HG03460 (cell line): ENCODE measurements around the gene BACH2.

Experiments used
- ATAC-seq: cut with Tn5 transposase; IDR thresholded peaks from one replicate; pipeline ENCODE4 v1.9.1; 2021; ENCODE audit not compliant: unreplicated experiment

Gene BACH2

DNA sequence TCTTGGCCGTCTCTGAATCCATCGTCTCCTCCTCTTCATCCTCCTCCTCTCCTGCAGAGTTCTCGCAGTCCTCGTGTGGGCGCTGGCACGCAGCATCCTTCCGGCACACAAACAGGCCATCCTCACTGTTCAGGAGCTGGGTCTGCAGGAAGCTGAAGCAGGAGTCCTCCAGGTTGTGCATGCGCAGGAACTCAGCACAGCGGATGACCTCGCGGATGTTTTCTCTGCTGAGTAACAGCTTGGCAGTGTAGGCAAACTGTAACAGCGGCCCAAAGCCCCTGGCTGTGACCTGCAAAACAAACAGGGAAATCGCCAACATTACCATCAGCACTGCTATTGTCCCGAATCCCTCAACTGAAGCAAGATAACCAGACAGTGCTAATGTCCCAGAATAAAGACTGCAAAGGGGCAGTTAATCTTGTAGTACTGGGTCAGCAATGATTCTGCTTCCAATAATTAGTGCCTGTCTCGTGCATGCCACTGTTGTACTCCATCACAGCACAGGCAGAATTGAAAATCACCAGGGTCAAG, 345.0 kb downstream of the BACH2 start:
- ATAC-seq = no peak

DNA sequence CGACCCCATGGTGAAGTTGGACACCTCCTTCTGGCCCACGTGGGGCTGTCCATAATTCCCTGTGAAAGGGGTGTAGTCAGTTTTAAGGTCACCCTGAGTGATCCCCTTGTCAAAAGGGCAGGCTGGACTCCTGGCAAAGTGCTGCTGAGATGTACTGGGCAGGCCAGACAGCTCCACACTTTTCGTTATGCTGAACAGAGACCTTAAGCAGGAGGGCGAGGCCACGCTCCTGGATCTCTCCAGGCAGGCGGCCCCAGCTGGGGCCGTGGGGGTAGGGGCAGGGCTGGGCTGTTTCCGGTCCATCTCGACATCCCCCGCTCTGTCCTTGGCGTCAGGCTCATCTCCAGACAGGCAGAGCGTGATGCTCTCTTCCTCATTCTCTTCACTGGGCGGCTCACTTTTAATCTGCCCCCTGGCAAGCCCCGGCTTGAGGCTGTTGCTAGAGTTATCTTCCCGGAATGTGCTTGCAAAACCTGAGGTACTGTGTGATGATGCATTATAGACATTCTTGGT, 345.7 kb downstream of the BACH2 start:
- ATAC-seq = no peak

DNA sequence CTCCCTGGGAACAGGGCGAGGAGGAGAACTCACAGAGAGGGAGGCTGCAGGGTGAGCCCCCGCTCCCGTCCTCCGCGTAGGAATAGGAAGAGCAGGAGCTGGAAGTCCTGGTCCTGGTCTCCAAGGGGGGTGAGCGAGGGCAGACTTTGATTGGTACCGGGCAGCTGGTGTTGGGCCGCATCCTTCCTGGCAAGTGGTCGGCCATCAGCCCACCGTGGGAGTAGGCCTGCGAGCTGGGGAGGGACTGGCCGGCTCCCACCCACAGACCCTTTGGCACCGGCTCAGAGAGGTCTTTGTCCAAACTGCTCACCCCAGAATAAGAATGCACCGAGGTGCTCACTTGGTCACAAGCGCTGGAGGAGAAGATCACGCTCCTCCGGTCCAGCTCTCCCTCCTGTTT, 346.2 kb downstream of the BACH2 start:
- ATAC-seq = no peak

DNA sequence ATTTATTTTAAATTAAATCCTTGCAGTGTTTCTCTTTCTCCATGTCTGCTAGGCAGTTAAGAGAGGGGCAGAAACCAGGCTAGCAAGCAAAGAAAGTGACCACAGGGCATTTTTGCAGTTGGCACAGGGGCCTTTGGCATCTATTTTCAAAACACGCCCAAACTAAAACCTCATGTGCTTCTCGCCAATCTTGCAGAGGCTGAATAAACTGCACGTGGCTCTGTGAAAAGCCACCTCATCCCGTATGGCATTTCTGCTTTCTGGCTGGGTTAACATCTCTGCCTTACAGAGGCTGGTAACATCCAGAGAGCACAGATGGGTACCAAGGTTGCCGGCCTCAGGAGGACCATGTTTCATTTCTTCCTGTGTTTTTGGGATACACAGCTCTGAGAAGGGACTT, 347.8 kb downstream of the BACH2 start:
- no peak for ATAC-seq

DNA sequence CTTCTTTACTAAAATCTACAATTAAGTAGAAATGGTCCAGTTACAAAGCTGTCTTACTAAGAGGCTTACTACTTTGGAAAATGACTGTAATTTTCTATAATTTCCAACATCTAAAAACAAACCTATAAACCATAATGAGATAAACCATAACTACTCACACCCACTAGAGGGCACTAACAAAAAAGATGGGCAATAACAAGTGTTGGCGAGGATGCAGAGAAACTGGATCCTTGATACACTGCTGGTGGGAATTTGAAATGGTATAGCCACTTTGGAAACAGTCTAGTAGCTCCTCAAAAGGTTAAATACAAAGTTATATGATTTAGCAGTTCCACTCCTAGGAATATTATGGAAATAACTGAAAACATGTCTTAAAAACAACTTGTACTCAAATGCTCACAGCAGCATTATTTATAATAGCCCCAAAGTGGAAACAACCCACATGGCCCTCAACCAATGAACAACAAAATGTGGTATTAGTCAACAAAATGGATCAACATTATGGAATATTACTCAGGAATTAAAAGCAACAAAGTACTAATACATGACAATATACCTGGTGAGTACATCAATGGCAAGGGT, 351.7 kb downstream of the BACH2 start:
- no peak for ATAC-seq

DNA sequence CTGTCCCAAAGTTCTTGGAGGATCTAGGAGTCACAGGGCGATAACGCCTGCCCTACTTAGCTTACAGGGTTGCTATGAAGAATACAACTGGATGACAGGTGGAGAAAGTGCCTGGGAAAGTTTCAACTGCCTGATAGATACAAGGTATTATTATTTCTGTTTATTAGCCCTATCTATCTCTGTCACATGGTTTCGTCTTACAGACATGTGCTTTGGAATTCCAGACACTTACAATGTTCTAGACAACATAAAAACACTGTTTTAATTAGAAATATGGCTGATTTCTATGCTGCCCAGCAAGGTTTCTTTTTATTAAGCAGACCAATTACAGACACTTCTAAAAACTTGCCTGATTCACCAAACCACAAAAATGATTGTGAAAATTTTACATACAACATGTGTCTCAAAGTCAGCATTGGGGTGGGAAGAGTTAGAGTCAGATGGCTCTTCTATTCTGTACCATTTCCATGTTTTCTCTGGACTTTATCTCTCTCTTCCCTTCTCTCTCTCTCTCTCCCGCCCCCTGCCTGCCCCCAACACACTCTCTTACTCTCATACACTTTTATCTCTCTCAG, 352.4 kb downstream of the BACH2 start:
- ATAC-seq = no peak

DNA sequence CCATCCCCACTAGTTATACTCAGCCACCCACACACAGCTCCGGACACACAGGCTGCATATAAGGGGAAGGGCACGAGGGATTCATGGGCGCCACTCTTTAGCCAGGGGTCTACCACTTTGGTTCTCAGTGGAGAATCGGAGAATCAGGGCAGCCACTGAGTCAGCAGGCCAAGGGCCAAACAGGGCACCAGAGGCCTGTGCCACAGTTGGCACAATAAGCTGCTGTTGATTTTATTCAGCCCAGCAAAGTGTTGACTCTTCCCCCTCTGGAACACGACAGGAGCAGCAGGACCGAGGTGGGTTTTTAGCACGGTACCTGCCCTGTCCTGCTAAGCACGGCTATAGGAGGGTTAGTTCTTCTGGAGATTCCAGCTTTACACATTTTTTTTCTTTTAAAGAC, 354.0 kb downstream of the BACH2 start:
- ATAC-seq = no peak

DNA sequence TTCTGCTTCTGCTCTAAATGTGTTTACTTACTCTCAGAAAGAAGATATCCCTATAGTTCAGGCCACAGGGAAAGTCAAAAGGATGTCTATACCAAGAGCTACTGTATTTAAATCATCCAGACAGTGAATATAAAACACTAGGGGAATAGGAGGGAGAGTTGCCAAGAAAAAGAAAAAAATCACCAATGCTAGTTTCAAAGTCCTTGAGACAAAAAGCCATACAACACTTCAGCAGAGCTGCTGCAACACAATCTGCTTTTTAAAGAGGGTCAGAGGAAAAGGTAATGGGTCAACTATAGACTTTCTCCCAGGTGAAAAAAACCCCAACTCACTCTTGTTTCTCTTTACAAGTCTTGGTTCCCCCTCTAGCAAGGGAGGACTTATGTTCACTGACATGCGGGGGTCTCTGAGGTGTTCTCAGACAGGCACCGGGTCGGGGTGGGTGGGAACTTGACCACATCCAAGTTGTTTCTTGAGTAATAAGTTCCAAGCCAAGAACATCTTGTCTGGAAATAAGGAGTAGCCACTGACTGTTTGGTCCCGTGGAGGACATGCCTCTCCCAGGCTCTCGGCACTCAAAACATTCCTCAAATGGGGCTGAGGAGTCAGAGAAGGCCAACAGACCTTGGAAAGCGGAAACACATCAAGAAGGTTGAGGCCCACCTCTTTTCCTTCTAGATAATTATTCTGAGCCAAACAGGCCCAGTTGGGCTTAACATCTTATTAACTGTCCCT, 354.7 kb downstream of the BACH2 start:
- no peak for ATAC-seq

DNA sequence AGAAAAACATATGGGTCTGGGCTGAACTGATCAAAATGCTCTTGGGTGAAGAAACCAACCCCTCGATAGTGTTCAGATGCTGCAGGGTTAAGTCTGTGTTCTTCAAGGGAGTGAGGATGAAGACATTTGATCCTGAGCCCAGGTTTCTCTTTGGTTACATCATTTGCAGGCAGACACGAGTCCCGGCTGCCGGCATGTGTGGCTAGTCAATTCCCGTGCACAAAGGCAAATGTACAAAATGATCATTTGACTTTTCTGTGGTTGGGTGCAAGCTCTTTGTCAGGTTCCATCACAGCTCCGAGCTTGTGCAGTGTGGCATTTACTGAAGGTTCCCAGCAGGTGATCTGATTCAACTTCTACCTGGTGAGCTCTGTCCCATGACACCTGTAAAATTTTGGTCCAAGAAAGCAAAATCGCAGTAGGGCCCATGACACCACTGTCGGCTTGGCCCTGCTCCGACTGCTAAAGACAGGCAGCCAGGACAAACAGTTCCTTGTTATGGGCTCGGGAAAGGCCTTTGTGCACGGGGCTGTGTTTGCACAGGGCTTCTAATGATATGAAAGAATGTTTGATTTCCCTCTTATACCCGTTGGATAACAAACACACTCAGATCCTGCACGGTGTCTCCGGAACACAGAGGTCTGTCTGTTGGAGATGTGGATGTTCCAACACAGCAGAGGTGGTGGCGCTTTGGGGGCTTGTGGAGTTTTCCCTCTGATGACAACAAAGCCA, 355.4 kb downstream of the BACH2 start:
- ATAC-seq = no peak

DNA sequence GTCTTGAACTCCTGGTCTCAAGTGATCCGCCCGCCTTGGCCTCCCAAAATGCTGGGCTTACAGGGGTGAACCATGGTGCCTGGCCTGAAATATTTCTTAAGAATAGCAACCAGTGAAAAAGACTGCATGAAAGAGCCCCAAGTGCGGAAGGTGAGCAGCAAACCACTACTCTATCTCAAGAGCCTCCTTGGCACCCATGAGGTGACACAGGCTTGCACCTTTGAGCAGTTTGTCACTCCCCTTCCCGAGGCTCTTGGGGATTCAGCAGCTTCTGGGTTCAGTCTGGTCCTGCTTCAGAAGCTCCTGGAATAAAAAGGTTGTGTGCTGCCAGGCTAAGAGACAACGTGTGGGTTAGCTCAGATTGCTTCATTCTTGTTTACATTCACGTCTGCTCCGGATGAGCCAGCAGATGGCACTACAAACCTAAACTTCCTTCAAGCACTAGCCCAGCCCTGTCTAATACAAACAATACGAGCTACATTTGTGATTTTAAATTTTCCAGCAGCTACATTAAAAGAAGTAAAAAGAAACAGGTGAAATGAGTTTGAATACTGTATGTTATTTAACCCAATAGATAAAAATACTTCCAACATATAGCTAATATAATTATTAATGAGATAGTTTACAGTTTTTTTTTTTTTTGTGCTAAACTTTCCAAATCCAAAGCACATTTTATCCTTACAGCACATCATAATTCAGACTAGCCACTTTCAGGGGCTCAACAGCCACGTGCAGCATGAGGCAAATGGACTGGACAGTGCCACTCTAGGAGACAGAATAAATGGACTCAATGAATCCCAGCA, 356.2 kb downstream of the BACH2 start:
- no peak for ATAC-seq

DNA sequence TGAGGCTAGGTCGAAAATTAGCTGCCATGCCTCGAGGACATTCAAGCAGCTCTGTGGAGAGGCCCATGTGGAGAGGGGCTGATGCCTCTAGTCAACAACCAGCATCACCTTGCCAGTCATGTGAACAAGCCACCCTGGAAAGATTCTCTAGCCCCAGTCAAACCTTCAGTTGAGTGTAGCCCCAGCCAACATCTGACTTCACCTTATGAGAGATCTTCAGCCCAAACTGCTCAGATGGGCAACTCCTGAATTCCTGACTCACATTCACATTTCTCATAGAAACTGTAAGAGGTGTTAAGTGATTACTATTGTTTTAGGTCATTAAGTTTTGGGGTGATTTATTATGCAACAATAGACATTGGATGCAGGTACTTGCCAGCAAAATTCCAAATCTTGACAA, 357.5 kb downstream of the BACH2 start:
- ATAC-seq = no peak

DNA sequence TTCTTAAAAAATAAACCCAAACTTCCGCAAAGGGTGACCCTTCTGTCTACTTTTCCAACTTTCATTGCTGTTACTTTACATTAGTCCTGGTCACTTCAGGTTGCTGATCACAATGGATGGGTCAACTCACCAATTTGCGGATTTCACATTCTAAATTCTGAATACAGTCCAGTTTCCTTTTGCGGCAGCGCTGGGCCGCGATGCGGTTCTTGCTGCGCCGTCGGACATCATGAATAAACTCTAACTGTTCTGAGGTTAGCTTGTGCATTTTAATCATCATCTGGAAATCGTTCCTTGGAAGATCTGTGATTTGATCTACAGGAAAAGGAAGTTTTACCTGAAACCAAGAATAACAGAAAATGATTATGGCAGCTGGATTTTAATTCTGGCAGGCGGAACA, 358.6 kb downstream of the BACH2 start:
- no peak for ATAC-seq

DNA sequence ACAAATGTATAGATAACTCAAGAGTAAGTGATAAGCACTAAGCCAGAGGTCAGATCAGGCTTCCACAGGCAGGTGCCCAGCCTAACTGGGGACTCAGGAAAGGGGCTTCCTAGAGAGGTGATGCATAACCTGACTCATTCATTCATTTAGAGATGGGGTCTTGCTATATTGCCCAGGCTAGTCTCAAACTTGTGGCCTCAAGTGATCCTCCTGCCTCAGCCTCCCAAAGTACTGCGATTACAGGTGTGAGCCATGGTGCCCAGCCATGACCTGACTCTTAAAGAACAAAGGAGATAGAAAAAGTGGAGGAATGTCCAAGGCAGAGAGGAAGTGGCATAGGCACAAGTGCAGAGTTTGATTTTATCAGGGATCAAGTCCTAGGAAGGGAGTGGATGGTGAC, 360.5 kb downstream of the BACH2 start:
- no peak for ATAC-seq

DNA sequence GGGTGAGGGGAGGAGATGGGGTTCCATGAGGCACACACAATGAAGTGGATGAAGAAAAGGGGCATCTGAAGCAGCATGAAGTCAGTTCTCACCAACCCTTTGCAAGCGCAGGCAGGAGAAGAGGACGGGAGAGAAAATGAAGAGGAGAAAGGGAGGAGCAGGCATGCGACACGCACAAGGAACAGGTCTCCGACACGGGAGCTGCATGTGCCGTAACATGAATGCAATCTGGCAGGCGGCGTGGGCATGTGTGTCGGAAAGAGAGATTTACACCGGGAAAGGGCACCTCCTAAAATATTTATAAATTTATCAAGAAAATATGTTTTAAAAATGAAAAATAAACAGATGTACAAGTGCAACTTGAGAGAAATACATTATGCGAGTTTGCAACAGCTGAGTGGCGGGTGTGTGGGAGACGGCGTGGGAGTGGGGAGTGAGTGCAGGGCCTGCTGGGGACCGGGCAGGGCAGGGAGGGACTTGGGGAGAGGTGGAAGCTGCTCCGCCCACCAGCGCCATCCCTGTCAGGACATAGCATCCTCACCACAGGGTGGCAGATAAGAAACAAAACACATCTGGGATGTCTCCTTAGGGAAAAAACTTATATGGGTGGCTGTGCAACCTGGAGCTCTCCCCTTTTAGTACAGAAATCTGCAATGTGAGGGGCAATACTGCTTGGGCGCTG, 361.8 kb downstream of the BACH2 start:
- no peak for ATAC-seq

DNA sequence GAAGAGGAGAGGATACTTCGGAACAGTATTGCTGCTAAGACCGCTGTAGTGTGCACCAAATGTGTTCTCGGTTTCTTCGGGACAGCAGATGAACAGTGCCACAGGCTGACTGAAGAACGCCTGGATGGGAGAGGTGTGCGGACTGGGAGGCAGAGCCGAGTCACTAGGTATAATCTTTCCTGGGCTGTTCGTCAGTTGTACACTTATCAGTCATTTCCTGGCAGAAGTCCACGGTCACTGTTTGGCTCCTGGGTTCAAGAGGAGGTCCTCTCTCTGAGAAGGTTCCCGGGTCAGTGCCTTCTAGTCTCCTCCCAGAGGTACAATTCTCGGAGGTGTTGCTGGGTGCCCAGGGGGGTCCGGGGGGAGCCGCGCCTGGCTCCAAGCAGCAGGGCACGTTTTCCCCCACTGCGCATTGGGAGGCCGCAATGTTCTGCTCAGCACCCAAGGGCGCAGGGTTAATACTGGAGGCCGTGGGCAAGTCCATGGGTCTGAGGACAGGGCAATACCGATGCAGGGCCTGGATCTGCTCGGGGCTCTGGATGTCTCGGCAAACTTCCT, 364.3 kb downstream of the BACH2 start:
- ATAC-seq = no peak

DNA sequence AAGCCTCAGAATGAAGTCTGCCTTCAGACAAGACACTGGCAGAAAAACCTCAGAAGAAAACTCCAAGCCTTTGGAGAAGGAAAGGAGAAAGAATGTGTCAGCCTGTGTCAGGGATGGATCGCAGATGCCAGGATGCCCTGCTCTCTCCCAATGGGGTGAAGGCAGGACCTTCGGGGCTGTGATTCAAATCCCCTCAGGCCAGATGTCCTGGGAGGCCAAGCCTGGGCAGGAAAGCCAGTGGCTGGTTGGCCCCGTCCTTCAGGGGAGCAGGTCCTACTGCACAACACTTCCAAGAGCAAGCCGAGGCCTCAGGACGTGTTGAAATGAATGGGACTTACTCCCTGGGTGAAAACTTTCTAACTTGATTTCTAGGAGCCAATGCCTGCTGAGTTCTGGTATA, 365.9 kb downstream of the BACH2 start:
- no peak for ATAC-seq

DNA sequence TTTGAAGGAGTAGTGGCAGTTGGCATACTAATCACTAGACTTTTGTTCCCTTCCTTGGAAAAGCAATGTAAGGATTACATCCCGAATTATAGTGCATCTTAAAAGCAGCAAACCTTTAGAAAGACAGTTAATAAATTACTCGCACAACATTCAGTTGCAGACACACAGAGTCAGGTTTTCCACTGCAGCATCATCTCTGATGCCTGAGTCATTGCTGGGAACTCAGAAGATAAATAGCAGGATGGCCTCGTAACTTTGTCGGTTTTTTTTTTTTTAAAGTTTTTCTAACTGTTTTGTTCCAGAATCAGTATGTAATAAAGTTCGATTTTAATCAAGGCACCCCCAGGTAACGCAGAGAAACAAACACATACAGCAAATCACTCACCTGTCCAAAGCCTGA, 368.0 kb downstream of the BACH2 start:
- no peak for ATAC-seq

DNA sequence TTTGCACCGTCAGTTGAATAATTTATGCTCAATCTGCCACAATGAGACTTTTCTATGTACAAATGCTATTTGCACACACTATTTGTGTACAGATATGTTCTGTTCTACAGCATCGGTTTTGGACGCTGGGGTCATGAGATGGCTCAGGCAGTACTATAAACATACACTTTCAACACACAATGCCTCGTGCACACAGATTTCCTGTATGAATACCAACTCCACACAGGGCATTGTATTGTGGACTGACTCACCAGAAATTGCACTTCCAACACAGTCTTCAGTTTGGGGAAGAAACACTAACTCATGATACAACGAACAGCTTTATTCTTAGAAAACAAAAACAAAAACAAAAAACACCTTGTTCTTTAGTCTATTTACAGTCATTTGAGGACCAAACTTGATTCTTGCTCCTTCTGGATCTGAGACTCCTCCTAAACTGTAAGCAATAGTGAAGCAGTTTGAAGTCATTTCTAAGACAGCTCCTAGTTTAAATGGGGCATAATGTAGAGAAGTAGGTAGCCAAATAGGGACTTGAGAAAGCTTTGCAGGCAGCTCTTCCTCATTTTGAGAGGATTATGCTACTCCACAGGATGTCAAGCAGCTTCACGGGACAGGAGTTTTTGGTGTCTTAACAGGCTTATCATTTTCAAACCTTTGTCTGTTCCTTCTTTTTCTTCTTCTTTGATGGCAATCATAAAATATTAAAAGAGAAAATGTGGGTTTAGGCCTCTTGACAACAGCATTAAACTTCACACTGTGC, 368.7 kb downstream of the BACH2 start:
- no peak for ATAC-seq

DNA sequence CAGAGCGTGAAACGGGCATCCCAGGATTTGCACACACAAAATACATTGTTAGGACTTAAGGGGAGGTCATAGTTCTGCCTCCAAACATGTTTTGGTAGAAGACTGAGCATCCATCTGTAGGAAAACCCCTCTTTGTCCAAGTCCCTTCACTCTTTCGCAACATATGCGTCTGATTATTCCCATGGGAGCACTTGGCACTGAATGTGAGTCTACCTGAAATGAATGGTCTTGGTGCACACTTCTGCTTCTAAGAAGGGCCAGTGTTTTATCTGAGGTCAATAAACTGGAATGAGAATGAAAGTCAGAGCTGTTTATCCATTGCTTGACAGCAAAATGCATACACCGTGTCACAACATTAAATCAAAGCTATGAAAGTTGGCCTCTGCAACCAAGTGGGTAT, 369.4 kb downstream of the BACH2 start:
- ATAC-seq = no peak
